VCaP (cell line): ENCODE measurements around the gene SRD5A2.

ENCODE experiments used
- H3K27ac ChIP-seq: fragments of 450-650 bp; 2 replicates; pipeline ENCODE4 v1.5.1; 2017
- CTCF ChIP-seq: fragments of 450-650 bp; conservative IDR thresholded peaks from 2 replicates; pipeline ENCODE4 v1.5.1; 2017; ENCODE audit warnings: mild to moderate bottlenecking, moderate library complexity

The SRD5A2 gene

GRCh38 chr2:31504311-31504710 lies 76.4 kb downstream of the SRD5A2 start:
- no peak overlapping the region for H3K27ac ChIP-seq
- TF ChIP-seq CTCF, result no peak

- H3K27ac ChIP-seq, result peak overlapping the region; percentile 77
Observed at GRCh38 chr2:31496451-31496874, 84.3 kb downstream of the SRD5A2 start.

- H3K27ac ChIP-seq, result peak overlapping the region; percentile 41
Observed at GRCh38 chr2:31489339-31489738, 91.4 kb downstream of the SRD5A2 start.

- TF ChIP-seq CTCF, result no peak
- no peak overlapping the region for H3K27ac ChIP-seq
Observed at GRCh38 chr2:31483246-31483645, 97.5 kb downstream of the SRD5A2 start.

GRCh38 chr2:31476511-31477180 lies 104.1 kb downstream of the SRD5A2 start:
- no peak for TF ChIP-seq CTCF
- no peak overlapping the region for H3K27ac ChIP-seq

- H3K27ac ChIP-seq, result no peak overlapping the region
- TF ChIP-seq CTCF, result no peak
Observed at GRCh38 chr2:31475692-31476091, 105.0 kb downstream of the SRD5A2 start.

- no peak overlapping the region for H3K27ac ChIP-seq
- TF ChIP-seq CTCF, result no peak
Observed at GRCh38 chr2:31474296-31474695, 106.4 kb downstream of the SRD5A2 start.
